Measurements from ENCODE around the gene TMX4.
"Not testable (repeated sequence)": the region's sequence is repeated elsewhere in the genome, so short reads cannot be mapped to it uniquely, and the experiment has no call there.

The TMX4 gene

GRCh38 chr20:7971536-7972280 lies 47.9 kb downstream of the TMX4 start:
- peak; percentile 20 for DNase-seq (ENCODE audit: low read depth, low spot score)

- DNase-seq (ENCODE audit: low read depth, low spot score), result peak; percentile 61
These were observed 52.2 kb downstream of the TMX4 start for GRCh38 chr20:7967199-7967844.

GRCh38 chr20:7966176-7966575 lies 53.4 kb downstream of the TMX4 start:
- DNase-seq (ENCODE audit: low read depth, low spot score), result no peak

GRCh38 chr20:7959484-7959883 lies 60.1 kb downstream of the TMX4 start:
- peak; percentile 3 for DNase-seq (ENCODE audit: low read depth, low spot score)

GRCh38 chr20:7956561-7956960 lies 63.0 kb downstream of the TMX4 start:
- not testable (repeated sequence) for DNase-seq (ENCODE audit: low read depth, low spot score)

GRCh38 chr20:7950387-7950786 lies 69.2 kb downstream of the TMX4 start:
- DNase-seq (ENCODE audit: low read depth, low spot score), result no peak

- DNase-seq (ENCODE audit: low read depth, low spot score), result no peak
These were observed 75.7 kb downstream of the TMX4 start for GRCh38 chr20:7943891-7944290.

GRCh38 chr20:7940341-7940740 lies 79.2 kb downstream of the TMX4 start, which contains the start of gene HAO1:
Gene HAO1, minus strand, starts transcription at chr20:7940458. Its CDS starts 36 bp downstream, at chr20:7940422.
- no peak for DNase-seq (ENCODE audit: low read depth, low spot score)

- DNase-seq (ENCODE audit: low read depth, low spot score), result no peak
These were observed 79.9 kb downstream of the TMX4 start for GRCh38 chr20:7939663-7940062.

- no peak for DNase-seq (ENCODE audit: low read depth, low spot score)
These were observed 81.5 kb downstream of the TMX4 start for GRCh38 chr20:7938058-7938457.

GRCh38 chr20:7937328-7937727 lies 82.2 kb downstream of the TMX4 start:
- no peak for DNase-seq (ENCODE audit: low read depth, low spot score)

- DNase-seq (ENCODE audit: low read depth, low spot score), result no peak
These were observed 84.5 kb downstream of the TMX4 start for GRCh38 chr20:7935027-7935551.

GRCh38 chr20:7933346-7933745 lies 86.2 kb downstream of the TMX4 start:
- DNase-seq (ENCODE audit: low read depth, low spot score), result no peak

GRCh38 chr20:7930343-7930742 lies 89.2 kb downstream of the TMX4 start:
- DNase-seq (ENCODE audit: low read depth, low spot score), result no peak
